ENCODE results near the gene FAM118A. TPM values are rescaled to one million over a fixed set of nuclear protein-coding genes. Genes with fewer than 3 reads are reported as not detected.
"Not testable (repeated sequence)": the region's sequence is repeated elsewhere in the genome, so short reads cannot be mapped to it uniquely, and the experiment has no call there.

FAM118A gene
- total RNA-seq, 2 experiments from 2014 or later: 25.4 to 26.4 TPM

DNA sequence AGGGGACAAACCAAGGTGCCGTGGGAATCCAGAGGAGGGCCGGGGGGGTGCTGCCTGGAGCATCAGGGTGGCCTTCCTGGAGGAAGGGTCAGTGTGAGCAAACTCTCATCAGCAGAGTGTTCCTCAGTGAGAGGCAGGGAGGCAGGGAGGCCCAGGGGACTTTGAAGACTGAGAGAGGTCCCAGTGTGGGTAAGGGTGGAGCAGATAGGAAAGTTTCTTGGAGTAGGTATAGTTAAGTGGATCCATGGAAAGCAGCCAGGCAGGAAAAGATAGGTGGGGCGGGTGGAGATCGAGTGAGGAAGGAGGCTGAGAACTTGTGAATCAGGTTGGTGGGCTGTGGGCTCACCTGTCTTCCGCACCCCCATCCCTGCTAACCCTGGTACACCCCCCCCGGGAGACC lies 15.7 kb upstream of the FAM118A start:
- H3K27me3 Mint-ChIP-seq: no peaks in the 10 kb centered on the region
- H3K9me3 Mint-ChIP-seq: no peaks in the 10 kb centered on the region
- no peaks in the 10 kb centered on the region for H3K36me3 Mint-ChIP-seq
- H3K4me1 Mint-ChIP-seq: peaks cover 10% of the 10 kb centered on the region
- H3K4me3 Mint-ChIP-seq: no peak overlapping the region
- H3K27ac Mint-ChIP-seq: peak overlapping the region; percentile 5
- no peak for DNase-seq

DNA sequence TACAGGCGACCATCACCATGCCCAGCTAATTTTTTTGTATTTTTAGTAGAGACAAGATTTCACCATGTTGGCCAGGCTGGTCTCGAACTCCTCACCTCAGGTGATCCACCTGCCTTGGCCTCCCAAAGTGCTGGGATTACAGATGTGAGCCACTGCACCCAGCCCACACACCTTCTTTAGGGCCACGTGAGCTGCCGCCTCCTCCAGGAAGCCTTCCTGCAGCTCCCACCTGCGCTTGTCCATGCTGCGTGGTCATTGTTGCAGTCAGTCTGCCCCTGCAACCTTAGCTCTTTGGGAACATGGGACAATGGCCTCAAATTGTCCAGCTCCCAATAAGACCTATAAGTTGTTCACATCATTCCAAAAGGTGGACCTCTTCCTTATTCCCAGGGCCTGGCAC lies 14.7 kb upstream of the FAM118A start:
- not testable (repeated sequence) for H3K4me3 Mint-ChIP-seq, DNase-seq, H3K27me3 Mint-ChIP-seq, H3K36me3 Mint-ChIP-seq, H3K27ac Mint-ChIP-seq, H3K9me3 Mint-ChIP-seq
- peaks cover 10% of the 10 kb centered on the region for H3K4me1 Mint-ChIP-seq

DNA sequence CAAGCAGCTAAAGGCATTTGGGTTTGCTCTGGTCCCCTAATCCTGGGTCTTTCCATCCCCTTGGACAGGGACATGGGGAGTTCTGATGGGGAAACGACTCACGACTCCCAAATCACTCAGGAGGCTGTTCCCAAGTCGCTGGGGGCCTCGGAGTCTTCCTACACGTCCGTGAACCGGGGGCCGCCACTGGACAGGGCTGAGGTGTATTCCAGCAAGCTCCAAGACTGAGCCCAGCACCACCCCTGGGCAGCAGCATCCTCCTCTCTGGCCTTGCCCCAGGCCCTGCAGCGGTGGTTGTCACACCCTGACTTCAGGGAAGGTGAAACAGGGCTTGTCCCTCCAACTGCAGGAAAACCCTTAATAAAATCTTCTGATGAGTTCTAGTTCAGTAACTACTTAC lies 14.2 kb upstream of the FAM118A start:
- no peak overlapping the region for H3K4me3 Mint-ChIP-seq
- no peaks in the 10 kb centered on the region for H3K36me3 Mint-ChIP-seq
- no peaks in the 10 kb centered on the region for H3K9me3 Mint-ChIP-seq
- peaks cover 10% of the 10 kb centered on the region for H3K4me1 Mint-ChIP-seq
- no peak overlapping the region for H3K27ac Mint-ChIP-seq
- H3K27me3 Mint-ChIP-seq: no peaks in the 10 kb centered on the region
- no peak for DNase-seq

DNA sequence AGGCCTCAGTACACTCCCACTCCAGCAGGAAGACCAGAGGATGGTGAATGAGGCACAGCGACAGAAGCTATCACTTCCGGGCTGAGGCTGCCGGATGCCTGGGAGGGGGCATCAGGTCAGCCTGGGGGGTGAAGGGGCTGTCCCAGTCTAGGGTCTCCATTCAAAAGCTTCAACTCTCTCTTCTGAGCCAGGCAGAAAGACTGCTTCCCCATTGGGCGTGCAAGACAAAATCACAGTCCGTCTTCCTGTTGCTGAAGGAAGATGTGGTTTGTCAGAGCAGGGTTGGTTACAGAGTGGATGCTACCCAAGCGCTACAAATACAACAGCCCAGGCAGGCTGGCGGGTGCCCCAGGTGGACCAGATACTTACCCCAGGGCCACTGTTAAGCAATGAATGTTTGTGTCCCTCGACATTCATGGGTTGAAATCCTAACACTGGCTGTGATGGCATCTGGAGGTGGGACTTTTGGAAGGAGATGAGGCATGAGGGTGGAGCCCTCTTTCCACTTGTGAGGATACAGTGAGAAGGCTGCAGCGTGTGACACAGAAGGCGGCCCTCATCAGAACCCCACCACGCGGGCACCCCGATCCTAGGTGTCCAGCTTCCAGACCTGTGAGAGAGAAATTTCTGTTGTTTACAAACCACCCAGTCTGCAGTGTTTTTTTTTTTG lies 13.0 kb upstream of the FAM118A start:
- Mint-ChIP-seq H3K9me3 (no peaks in the 10 kb centered on the region), H3K36me3 (no peaks in the 10 kb centered on the region), H3K27ac (peak overlapping the region; percentile 77), H3K27me3 (no peaks in the 10 kb centered on the region), H3K4me3 (peak overlapping the region; percentile 29), H3K4me1 (peaks cover 10% of the 10 kb centered on the region)
- DNase-seq: peak; percentile 15

DNA sequence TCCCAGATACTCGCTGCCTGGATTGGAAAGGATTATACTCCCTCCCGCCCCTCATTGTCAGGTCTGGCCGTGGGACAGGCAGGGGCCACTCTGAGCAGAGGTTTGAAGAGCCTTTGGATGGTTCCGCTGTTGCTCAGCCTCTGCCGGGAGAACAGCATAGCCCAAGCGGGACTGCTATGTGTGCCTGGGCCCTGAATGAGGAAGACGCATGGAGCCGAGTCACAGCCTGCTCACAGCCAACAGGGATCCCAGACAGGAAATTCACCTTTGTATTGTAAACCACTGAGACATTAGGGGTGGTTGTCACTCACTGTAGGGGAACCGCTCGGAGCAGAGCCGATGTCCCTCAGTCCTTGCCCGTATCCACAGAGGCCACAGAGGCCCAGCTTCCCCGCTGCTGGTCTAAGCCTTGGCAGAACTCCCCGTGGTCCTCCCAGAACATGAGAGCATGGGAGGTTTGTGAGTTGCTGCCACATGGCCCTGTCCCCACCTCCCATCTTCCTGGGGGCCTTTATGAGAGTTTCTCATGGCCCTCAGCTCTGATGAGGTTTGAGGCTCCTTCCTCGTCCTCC lies 10.7 kb upstream of the FAM118A start:
- H3K27me3 Mint-ChIP-seq: no peaks in the 10 kb centered on the region
- DNase-seq: no peak
- H3K27ac Mint-ChIP-seq: no peak overlapping the region
- no peaks in the 10 kb centered on the region for H3K36me3 Mint-ChIP-seq
- H3K4me3 Mint-ChIP-seq: no peak overlapping the region
- peaks cover 17% of the 10 kb centered on the region for H3K4me1 Mint-ChIP-seq
- H3K9me3 Mint-ChIP-seq: no peaks in the 10 kb centered on the region

DNA sequence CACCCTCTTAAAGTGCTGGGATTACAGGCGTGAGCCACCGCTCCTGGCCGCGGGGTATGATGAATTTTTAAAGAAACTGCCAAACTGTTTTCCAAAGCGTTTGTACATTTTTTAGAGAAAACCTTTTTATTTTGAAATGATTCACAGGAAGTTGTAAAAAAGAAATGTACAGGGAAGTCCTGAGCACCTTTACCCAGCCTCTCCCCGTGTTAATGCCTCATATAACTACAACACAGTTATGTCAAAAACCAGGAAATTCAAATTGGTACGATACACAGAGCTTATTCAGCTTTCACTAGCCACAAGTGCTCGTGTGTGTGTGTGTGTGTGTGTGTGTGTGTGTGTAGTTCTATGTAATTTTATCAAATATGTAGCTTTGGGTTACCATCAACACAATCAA lies 7.0 kb upstream of the FAM118A start:
- no peak for DNase-seq
- no peaks in the 10 kb centered on the region for H3K27me3 Mint-ChIP-seq
- H3K9me3 Mint-ChIP-seq: no peaks in the 10 kb centered on the region
- H3K4me1 Mint-ChIP-seq: peaks cover 6% of the 10 kb centered on the region
- H3K4me3 Mint-ChIP-seq: no peak overlapping the region
- H3K27ac Mint-ChIP-seq: no peak overlapping the region
- no peaks in the 10 kb centered on the region for H3K36me3 Mint-ChIP-seq

DNA sequence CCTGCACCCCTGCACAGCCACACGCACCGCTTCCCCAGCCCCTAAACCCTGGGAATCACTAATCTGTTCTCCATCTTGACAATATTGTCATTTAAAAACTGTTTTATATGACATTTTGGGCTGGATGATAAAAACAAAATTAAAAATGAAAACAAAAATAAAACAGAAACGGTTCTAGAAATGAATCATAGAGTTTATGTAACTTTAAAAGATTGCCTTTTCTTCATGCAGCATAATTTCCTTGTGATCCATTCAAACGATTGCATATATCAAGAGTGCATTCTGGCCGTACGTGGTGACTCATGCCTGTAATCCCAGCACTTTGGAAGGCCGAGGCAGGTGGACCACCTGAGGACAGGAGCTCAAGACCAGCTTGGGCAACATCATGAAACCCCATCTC lies 6.6 kb upstream of the FAM118A start:
- H3K27me3 Mint-ChIP-seq: no peaks in the 10 kb centered on the region
- no peak for DNase-seq
- no peaks in the 10 kb centered on the region for H3K9me3 Mint-ChIP-seq
- H3K36me3 Mint-ChIP-seq: no peaks in the 10 kb centered on the region
- no peak overlapping the region for H3K4me3 Mint-ChIP-seq
- no peak overlapping the region for H3K27ac Mint-ChIP-seq
- H3K4me1 Mint-ChIP-seq: peaks cover 6% of the 10 kb centered on the region

DNA sequence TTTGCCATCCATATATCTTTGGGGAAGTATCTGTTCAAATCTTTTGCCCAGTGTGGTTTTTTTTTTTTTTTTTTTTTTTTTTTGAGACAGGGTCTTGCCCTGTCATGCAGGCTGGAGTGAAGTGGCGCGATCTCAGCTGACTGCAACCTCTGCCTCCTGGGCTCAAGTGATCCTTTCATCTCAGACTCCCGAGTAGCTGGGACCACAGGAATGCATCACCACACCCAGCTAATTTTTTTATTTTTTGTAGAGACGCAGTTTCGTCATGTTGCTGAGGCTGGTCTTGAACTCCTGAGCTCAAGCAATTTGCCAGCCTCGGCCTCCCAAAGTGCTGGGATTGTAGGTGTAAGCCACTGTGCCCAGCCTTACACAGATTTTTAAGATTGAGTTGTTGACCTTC lies 4.8 kb upstream of the FAM118A start:
- Mint-ChIP-seq H3K27me3 (no peaks in the 10 kb centered on the region), H3K4me3 (no peak overlapping the region), H3K9me3 (no peaks in the 10 kb centered on the region), H3K27ac (no peak overlapping the region), H3K36me3 (no peaks in the 10 kb centered on the region), H3K4me1 (peaks cover 18% of the 10 kb centered on the region)
- no peak for DNase-seq

DNA sequence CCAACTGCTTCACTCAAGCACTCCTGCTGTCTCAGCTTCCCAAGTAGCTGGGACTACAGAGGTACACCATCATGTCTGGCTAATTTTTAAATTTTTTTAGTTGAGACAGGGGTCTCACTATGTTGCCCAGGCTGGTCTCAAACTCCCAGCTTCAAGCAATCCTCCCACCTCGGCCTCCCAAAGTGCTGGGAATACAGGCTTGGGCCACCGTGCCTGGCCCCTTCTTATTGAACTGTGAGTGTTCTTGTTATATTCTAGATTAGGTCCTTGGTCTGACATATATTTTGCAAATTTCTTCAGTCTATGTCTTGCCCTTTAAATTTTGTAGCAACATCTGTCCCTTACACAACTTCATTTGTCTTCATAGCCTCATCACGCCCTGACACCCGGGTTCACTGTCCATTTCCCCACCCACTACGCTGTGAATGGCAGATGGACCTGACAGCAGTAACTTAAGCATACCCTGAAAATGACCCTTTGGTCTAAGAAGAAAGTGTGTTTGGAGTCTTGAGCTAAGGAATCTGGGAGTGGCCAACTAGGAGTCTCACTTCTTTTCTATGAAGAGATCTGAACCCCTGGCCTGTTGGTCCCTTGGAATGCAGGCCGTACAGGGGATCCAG lies 4.2 kb upstream of the FAM118A start:
- H3K9me3 Mint-ChIP-seq: no peaks in the 10 kb centered on the region
- H3K4me1 Mint-ChIP-seq: peaks cover 18% of the 10 kb centered on the region
- no peak for DNase-seq
- no peaks in the 10 kb centered on the region for H3K27me3 Mint-ChIP-seq
- H3K27ac Mint-ChIP-seq: no peak overlapping the region
- H3K36me3 Mint-ChIP-seq: peaks cover 1% of the 10 kb centered on the region
- H3K4me3 Mint-ChIP-seq: no peak overlapping the region

DNA sequence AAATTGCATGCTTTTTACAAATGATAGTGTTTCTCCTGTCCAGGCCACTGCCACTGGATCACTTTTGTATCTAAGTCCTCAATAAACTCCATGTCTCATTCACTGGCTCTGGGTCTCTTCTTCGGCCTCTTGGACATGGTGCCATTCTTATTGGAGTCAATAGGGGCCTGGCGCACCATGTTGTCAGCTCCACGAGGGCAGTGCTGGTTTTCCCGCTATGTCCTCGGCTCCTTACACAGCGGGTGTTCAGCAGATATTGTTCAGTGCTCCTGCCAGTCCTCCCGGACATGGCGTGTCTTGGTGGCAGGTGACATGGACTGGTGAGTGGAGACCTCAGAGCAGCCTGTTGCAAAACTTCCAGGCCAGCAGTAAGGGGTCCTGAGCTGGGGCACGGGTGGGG lies 3.6 kb upstream of the FAM118A start:
- Mint-ChIP-seq H3K4me1 (peaks cover 24% of the 10 kb centered on the region), H3K36me3 (peaks cover 6% of the 10 kb centered on the region), H3K9me3 (no peaks in the 10 kb centered on the region), H3K27me3 (no peaks in the 10 kb centered on the region), H3K4me3 (no peak overlapping the region), H3K27ac (no peak overlapping the region)
- no peak for DNase-seq

DNA sequence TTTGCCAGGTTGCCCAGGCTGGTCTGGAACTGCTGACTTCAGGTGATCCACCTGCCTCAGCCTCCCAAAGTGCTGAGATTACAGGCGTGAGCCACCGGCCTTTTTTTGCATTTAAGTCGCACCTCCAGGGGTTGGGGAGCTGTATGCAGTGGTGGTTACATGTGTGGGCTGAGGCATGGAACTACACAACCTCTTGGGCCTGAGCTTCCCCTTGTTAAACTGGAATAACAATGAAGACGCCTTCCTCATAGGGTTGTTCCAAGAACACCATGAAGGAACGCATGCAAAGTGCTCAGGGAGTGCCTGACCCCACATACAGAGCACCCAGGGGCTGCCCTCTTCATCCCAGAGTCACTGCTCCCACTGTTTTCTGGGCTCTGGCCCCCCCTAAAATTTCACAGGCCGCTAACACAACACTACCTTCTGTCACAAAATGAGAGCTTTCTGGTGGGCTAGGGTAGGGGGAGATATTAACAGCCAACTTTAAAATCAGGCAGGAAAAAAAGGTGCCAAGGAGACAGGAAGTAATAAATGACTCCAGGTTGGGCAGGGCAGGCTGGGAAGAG lies 1.3 kb upstream of the FAM118A start:
- Mint-ChIP-seq H3K4me3 (peak overlapping the region; percentile 82), H3K27ac (peak overlapping the region; percentile 90), H3K27me3 (no peaks in the 10 kb centered on the region), H3K36me3 (peaks cover 15% of the 10 kb centered on the region), H3K4me1 (peaks cover 37% of the 10 kb centered on the region), H3K9me3 (no peaks in the 10 kb centered on the region)
- DNase-seq: no peak

DNA sequence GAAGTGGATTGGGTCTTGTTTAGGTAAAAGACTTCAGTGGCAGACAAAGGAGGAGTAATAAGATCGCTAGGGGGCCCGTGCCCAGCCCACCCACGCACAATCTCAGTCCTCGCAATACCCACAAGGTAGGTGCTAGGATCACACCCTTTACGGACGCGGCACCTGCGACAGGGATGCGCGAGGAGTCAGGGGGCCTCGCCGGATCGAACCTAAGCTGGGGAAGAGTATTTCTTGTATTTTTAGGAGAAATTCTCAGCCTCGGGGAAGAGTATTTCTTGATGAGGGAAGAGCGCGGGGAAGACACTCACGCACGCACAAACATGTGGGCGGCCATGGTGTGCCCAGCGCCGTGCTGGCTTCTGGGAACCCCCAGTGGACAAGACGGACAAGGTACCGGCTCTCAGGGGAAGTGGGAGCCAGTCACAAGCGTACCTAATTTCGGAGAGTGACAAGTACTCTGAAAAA lies 745 bp upstream of the FAM118A start:
- Mint-ChIP-seq H3K27me3 (no peaks in the 10 kb centered on the region), H3K36me3 (peaks cover 15% of the 10 kb centered on the region), H3K4me3 (peak overlapping the region; percentile 82), H3K4me1 (peaks cover 40% of the 10 kb centered on the region), H3K9me3 (no peaks in the 10 kb centered on the region), H3K27ac (peak overlapping the region; percentile 90)
- peak; percentile 33 for DNase-seq

DNA sequence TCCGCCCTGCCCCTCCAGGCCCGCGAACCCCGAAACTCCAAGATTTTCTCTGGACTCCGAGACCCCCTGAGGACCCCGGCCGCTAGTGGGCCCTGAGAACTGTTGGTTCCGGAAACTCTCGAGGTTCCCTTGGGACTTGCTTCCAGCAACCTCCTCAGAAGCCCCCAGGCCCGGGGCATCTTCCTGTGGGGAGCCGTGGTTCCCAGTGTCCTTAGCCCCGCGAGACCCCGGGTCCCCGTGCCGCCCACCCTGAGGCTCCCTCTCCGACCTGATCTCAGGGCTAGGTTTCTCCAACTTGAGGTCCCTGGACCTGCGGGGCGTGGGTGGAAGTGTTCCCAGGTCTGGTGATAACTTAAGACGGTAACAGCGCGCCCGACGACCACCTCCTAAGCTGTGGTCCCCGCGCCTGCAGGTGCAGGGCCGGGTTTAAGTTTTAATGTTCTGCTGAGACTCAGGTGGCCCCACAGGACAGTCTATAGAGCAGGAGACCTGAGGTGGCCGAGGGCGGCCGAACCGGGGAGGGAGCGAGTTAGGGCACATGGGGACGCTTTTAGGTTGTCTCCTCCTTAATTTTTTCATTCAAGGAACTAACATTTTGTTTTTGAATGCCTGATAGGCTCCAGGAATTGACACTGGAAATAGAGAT lies 720 bp downstream of the FAM118A start:
- no peaks in the 10 kb centered on the region for H3K9me3 Mint-ChIP-seq
- peak overlapping the region; percentile 91 for H3K4me3 Mint-ChIP-seq
- H3K36me3 Mint-ChIP-seq: peaks cover 15% of the 10 kb centered on the region
- no peaks in the 10 kb centered on the region for H3K27me3 Mint-ChIP-seq
- H3K27ac Mint-ChIP-seq: peak overlapping the region; percentile 65
- peaks cover 54% of the 10 kb centered on the region for H3K4me1 Mint-ChIP-seq
- DNase-seq: peak; percentile 25

DNA sequence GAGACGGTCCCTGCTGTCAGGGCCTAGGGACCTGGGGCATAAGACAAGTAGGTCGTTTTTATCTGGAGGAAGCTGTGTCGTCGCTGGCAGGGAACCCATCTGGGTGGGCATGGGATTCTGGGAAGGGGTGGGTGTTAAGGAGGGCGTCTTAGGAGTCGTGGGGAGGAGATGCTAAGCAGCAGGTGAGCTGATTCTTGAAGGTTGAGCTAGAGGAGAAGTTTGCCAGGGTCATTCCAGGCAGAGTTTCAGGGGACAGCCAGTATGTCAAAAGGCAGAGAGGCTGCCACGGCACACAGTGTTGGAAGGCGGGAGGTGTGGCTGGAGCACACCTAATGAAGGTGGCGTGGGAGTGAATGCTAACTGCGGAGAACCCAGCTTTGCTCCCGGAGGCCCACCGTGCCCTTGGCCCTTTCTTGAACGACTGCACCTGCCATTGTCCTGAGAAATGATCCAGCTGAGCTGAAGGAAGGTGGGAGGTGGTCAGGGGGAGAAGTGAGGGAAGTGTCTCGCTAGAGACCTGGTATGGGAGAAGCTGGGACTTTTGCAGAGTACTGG lies 1.3 kb downstream of the FAM118A start:
- peak overlapping the region; percentile 91 for H3K4me3 Mint-ChIP-seq
- peak overlapping the region; percentile 65 for H3K27ac Mint-ChIP-seq

DNA sequence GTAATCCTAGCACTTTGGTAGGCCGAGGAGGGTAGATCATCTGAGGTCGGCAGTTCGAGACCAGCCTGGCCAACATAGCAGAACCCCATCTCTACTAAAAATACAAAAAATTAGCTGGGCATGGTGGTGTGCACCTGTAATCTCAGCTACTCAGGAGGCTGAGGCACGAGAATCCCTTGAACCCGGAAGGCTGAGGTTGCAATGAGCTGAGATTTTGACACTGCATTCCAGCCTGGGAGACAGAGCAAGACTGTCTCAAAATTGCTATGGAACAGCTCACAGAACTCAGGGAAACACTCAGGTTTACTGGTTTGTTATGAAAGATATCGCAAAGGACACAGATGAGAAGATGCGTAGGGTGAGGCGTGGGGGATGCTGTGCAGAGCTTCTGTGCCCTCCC lies 2.7 kb downstream of the FAM118A start:
- no peaks in the 10 kb centered on the region for H3K27me3 Mint-ChIP-seq
- peaks cover 15% of the 10 kb centered on the region for H3K36me3 Mint-ChIP-seq
- H3K9me3 Mint-ChIP-seq: no peaks in the 10 kb centered on the region
- no peak overlapping the region for H3K4me3 Mint-ChIP-seq
- DNase-seq: no peak
- H3K27ac Mint-ChIP-seq: no peak overlapping the region
- peaks cover 69% of the 10 kb centered on the region for H3K4me1 Mint-ChIP-seq

More for the DNA sequence above, 1.3 kb downstream of the FAM118A start:
- Mint-ChIP-seq H3K9me3 (no peaks in the 10 kb centered on the region), H3K36me3 (peaks cover 15% of the 10 kb centered on the region), H3K27me3 (no peaks in the 10 kb centered on the region), H3K4me1 (peaks cover 58% of the 10 kb centered on the region)
- DNase-seq: no peak

Measured in activated naive CD8-positive, alpha-beta T cell treated with anti-CD3 and anti-CD28 coated beads for 36 hours (primary cell).